HG03558 (cell line): ENCODE data around the gene CES5A.
"Not testable (repeated sequence)": the region's sequence is repeated elsewhere in the genome, so short reads cannot be mapped to it uniquely, and the experiment has no call there.

Experiments used
- ATAC-seq: cut with Tn5 transposase; IDR thresholded peaks from one replicate; pipeline ENCODE4 v1.9.1; 2021; ENCODE audit warnings: moderate number of reproducible peaks; ENCODE audit not compliant: unreplicated experiment; ENCODE audit errors: extremely low read depth

The CES5A gene

GRCh38 chr16:55808286-55808685 lies 66.9 kb downstream of the CES5A start:
- ATAC-seq = not testable (repeated sequence)

- ATAC-seq = not testable (repeated sequence)
These were observed 70.1 kb downstream of the CES5A start for GRCh38 chr16:55805104-55805503.

- not testable (repeated sequence) for ATAC-seq
These were observed 71.5 kb downstream of the CES5A start for GRCh38 chr16:55803681-55804080.
